ENCODE results near the gene VIPR2. TPM values are rescaled to one million over a fixed set of nuclear protein-coding genes. Genes with fewer than 3 reads are reported as not detected.

Gene VIPR2
- total and polyA plus RNA-seq, 2 experiments from 2014 or later, result 1.3 to 2.7 TPM

DNA sequence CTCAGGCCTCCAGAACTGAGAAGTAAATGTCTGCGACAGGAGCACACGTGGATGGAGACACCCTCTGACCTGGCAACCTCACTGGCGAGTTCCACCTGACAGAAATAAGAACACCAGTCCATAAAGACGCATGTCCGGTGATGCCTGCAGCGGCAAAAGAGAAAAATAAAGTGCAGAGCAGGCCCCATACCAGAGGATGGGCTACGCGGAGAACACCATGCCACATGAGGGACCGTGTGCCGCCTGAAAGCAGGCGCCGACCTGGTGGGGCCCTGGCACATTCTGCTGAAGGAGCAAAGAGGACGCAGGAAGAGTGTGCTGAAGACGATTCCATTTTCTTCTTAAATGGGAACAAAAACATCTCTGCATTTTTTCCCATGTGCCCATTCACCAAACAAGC is 105.0 kb downstream of the VIPR2 start:
- ATAC-seq, result no peak

DNA sequence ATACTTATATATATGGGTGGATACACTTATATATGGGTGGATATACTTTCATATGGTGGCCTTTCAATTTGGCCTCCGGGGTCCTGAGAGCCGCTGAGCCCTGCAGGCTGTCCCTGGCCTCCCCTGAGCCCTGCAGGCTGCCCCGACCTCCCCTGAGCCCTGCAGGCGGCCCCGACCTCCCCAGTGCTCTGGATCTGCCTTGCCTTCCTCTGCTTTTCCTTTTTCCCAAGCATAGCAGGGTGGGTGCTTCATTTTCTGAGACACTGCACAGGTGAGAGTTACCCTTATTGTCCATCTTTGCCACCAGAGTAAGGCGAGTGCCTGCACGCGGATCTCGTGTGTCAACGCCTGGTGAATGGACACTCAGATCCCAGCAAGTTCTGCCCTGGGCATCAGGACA is 106.6 kb downstream of the VIPR2 start:
- no peaks in the 10 kb centered on the region for H3F3A ChIP-seq (replicated peaks; ENCODE audit: low read depth)
- Mint-ChIP-seq H3K27me3 (ENCODE audit: insufficient read depth, low read depth, poor library complexity) (peaks cover 2% of the 10 kb centered on the region), H3K27ac (no peak overlapping the region), H3K4me3 (no peak overlapping the region), H3K4me1 (no peaks in the 10 kb centered on the region), H3K9me3 (peaks cover 75% of the 10 kb centered on the region), H3K36me3 (ENCODE audit: low read depth) (peaks cover 6% of the 10 kb centered on the region; the same call in 2 of the 3 replicates)
- H3K4me3 ChIP-seq, result no peak overlapping the region
- H3K27ac ChIP-seq (ENCODE audit: low read depth), result no peak overlapping the region
- no peak for DNase-seq (ENCODE audit: low spot score)
- no peaks in the 10 kb centered on the region for H3K36me3 ChIP-seq (ENCODE audit: insufficient read depth)
- no peaks in the 10 kb centered on the region for H4K20me1 ChIP-seq (replicated peaks; ENCODE audit: insufficient read depth)
- H3K4me1 ChIP-seq (ENCODE audit: insufficient read depth), result no peaks in the 10 kb centered on the region
- no peak overlapping the region for H3K4me2 ChIP-seq
- ATAC-seq, result no peak
- no peaks in the 10 kb centered on the region for H3K27me3 ChIP-seq (ENCODE audit: insufficient read depth)
- no peaks in the 10 kb centered on the region for H3K9me2 ChIP-seq (ENCODE audit: insufficient read depth)
- no peak overlapping the region for H2AFZ ChIP-seq
- no peaks in the 10 kb centered on the region for H3K79me2 ChIP-seq (replicated peaks; ENCODE audit: insufficient read depth)
- TF ChIP-seq ZNF114 (CRISPR knock-in tag; IDR thresholded peaks at IDR 0.05), result no peak
- TF ChIP-seq, protein P1, sequence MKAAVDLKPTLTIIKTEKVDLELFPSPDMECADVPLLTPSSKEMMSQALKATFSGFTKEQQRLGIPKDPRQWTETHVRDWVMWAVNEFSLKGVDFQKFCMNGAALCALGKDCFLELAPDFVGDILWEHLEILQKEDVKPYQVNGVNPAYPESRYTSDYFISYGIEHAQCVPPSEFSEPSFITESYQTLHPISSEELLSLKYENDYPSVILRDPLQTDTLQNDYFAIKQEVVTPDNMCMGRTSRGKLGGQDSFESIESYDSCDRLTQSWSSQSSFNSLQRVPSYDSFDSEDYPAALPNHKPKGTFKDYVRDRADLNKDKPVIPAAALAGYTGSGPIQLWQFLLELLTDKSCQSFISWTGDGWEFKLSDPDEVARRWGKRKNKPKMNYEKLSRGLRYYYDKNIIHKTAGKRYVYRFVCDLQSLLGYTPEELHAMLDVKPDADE (IDR thresholded peaks at IDR 0.05), result no peak
- TF ChIP-seq CREB1 (CRISPR knock-in tag; IDR thresholded peaks at IDR 0.05; ENCODE audit: low read depth), result no peak
- no peak for TF ChIP-seq NANOG (IDR thresholded peaks at IDR 0.05; ENCODE audit: borderline replicate concordance)
- TF ChIP-seq ZNF331 (CRISPR knock-in tag; IDR thresholded peaks at IDR 0.05; ENCODE audit: low read depth), result no peak
- no peak for TF ChIP-seq ZNF462 (CRISPR knock-in tag; IDR thresholded peaks at IDR 0.05)
- no peak for TF ChIP-seq JUNB (IDR thresholded peaks at IDR 0.05; ENCODE audit: unreplicated experiment)

More for the DNA sequence above, 105.0 kb downstream of the VIPR2 start:
- Histone ChIP-seq H3K4me3 (no peak overlapping the region), H3F3A (replicated peaks; ENCODE audit: low read depth) (no peaks in the 10 kb centered on the region), H3K27ac (ENCODE audit: low read depth) (no peak overlapping the region), H3K4me1 (ENCODE audit: insufficient read depth) (no peaks in the 10 kb centered on the region), H3K36me3 (ENCODE audit: insufficient read depth) (no peaks in the 10 kb centered on the region), H3K79me2 (replicated peaks; ENCODE audit: insufficient read depth) (no peaks in the 10 kb centered on the region), H4K20me1 (replicated peaks; ENCODE audit: insufficient read depth) (no peaks in the 10 kb centered on the region), H2AFZ (no peak overlapping the region), H3K4me2 (no peak overlapping the region), H3K27me3 (ENCODE audit: insufficient read depth) (no peaks in the 10 kb centered on the region), H3K9me2 (ENCODE audit: insufficient read depth) (no peaks in the 10 kb centered on the region)
- H3K9me3 Mint-ChIP-seq, result peaks cover 79% of the 10 kb centered on the region
- no peak overlapping the region for H3K4me3 Mint-ChIP-seq
- H3K27me3 Mint-ChIP-seq (ENCODE audit: insufficient read depth, low read depth, poor library complexity), result peaks cover 3% of the 10 kb centered on the region
- no peak for DNase-seq (ENCODE audit: low spot score)
- H3K27ac Mint-ChIP-seq, result no peak overlapping the region
- peaks cover 6% of the 10 kb centered on the region; the same call in 2 of the 3 replicates for H3K36me3 Mint-ChIP-seq (ENCODE audit: low read depth)
- no peaks in the 10 kb centered on the region for H3K4me1 Mint-ChIP-seq
- TF ChIP-seq EZH2phosphoT487 (IDR thresholded peaks at IDR 0.05; ENCODE audit: unreplicated experiment), result no peak
- no peak for TF ChIP-seq CTCF (conservative IDR thresholded peaks at IDR 0.05; ENCODE audit: low read depth in 2 of 2)
- no peak for TF ChIP-seq ZNF331 (CRISPR knock-in tag; IDR thresholded peaks at IDR 0.05; ENCODE audit: low read depth)
- TF ChIP-seq NANOG (IDR thresholded peaks at IDR 0.05; ENCODE audit: borderline replicate concordance), result no peak

Measured in GM23338 (cell line).